ENCODE measurements around the gene RIC3. TPM values are rescaled to one million over a fixed set of nuclear protein-coding genes. Genes with fewer than 3 reads are reported as not detected.

RIC3 gene
- total and polyA plus RNA-seq, 2 experiments from 2014 or later: 3.2 to 3.6 TPM

DNA sequence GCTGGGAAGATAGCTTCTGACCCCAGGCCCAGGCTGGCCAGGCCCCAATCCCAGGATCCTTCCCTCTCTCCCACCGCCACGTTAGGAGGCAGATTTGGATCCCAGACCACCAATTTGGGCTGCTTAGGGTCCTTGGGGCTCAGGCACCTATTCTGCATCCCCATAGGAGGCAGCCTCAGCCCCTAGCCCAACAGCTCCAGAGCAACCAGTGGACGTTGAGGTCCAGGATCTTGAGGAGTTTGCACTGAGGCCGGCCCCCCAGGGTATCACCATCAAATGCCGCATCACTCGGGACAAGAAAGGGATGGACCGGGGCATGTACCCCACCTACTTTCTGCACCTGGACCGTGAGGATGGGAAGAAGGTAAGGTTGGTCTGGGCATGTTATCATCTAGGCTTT is 71.8 kb downstream of the RIC3 start:
- DNase-seq (ENCODE audit: low spot score): no peak
- no peaks in the 10 kb centered on the region for H3K79me2 ChIP-seq
- no peaks in the 10 kb centered on the region for H3K36me3 ChIP-seq (replicated peaks; ENCODE audit: insufficient read depth, low read depth)
- no peaks in the 10 kb centered on the region for H3K27me3 ChIP-seq
- H3K4me3 ChIP-seq: no peak overlapping the region
- WGBS (ENCODE audit: low lambda C conversion rate, missing lambda C conversion rate): 97% methylated on average over 8 of the region's 8 CpGs
- H3K4me1 ChIP-seq (ENCODE audit: insufficient read depth): no peaks in the 10 kb centered on the region
- H3K4me2 ChIP-seq: no peak overlapping the region
- H3K27ac ChIP-seq: no peak overlapping the region
- no peak overlapping the region for H2AFZ ChIP-seq
- no peaks in the 10 kb centered on the region for H4K20me1 ChIP-seq (ENCODE audit: insufficient read depth, poor library complexity, severe bottlenecking)
- no peaks in the 10 kb centered on the region for H3K9me3 ChIP-seq (ENCODE audit: low read depth)
- no peaks in the 10 kb centered on the region for H3K9me2 ChIP-seq (replicated peaks; ENCODE audit: insufficient read depth)
- no peak for TF ChIP-seq EZH2 (IDR thresholded peaks at IDR 0.05; ENCODE audit: borderline replicate concordance)
- TF ChIP-seq, protein P1, sequence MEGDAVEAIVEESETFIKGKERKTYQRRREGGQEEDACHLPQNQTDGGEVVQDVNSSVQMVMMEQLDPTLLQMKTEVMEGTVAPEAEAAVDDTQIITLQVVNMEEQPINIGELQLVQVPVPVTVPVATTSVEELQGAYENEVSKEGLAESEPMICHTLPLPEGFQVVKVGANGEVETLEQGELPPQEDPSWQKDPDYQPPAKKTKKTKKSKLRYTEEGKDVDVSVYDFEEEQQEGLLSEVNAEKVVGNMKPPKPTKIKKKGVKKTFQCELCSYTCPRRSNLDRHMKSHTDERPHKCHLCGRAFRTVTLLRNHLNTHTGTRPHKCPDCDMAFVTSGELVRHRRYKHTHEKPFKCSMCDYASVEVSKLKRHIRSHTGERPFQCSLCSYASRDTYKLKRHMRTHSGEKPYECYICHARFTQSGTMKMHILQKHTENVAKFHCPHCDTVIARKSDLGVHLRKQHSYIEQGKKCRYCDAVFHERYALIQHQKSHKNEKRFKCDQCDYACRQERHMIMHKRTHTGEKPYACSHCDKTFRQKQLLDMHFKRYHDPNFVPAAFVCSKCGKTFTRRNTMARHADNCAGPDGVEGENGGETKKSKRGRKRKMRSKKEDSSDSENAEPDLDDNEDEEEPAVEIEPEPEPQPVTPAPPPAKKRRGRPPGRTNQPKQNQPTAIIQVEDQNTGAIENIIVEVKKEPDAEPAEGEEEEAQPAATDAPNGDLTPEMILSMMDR (IDR thresholded peaks at IDR 0.05; ENCODE audit: poor library complexity): no peak
- no peak for TF ChIP-seq EZH2phosphoT487 (IDR thresholded peaks at IDR 0.05; ENCODE audit: low read depth, severe bottlenecking, unreplicated experiment)

DNA sequence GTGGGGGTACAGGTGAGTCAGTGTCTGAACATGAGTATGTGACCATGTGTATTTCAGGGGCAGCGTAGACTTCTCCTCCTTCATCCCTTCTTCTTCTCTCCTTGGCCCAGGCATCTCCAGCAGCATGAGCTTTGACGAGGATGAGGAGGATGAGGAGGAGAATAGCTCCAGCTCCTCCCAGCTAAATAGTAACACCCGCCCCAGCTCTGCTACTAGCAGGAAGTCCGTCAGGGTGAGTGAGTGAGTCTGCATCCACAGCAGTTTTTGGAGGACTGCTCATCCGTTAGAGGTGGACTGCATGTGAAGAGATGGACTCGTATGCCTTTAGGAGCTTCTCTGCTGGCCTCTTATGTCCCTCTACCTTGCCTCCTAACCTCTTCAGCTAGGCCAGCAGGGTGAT is 72.2 kb downstream of the RIC3 start:
- Histone ChIP-seq H3K4me1 (ENCODE audit: insufficient read depth) (no peaks in the 10 kb centered on the region), H3K79me2 (no peaks in the 10 kb centered on the region), H3K9me2 (replicated peaks; ENCODE audit: insufficient read depth) (no peaks in the 10 kb centered on the region), H3K4me2 (no peak overlapping the region), H2AFZ (no peak overlapping the region), H3K36me3 (replicated peaks; ENCODE audit: insufficient read depth, low read depth) (no peaks in the 10 kb centered on the region), H3K27ac (no peak overlapping the region), H3K27me3 (no peaks in the 10 kb centered on the region), H4K20me1 (ENCODE audit: insufficient read depth, poor library complexity, severe bottlenecking) (no peaks in the 10 kb centered on the region), H3K4me3 (no peak overlapping the region), H3K9me3 (ENCODE audit: low read depth) (no peaks in the 10 kb centered on the region)
- DNase-seq (ENCODE audit: low spot score): no peak
- TF ChIP-seq, protein P1 (IDR thresholded peaks at IDR 0.05; ENCODE audit: poor library complexity): no peak
- TF ChIP-seq EZH2phosphoT487 (IDR thresholded peaks at IDR 0.05; ENCODE audit: low read depth, severe bottlenecking, unreplicated experiment): no peak
- no peak for TF ChIP-seq EZH2 (IDR thresholded peaks at IDR 0.05; ENCODE audit: borderline replicate concordance)
- WGBS (ENCODE audit: low lambda C conversion rate, missing lambda C conversion rate): 81% methylated on average over 6 of the region's 6 CpGs

DNA sequence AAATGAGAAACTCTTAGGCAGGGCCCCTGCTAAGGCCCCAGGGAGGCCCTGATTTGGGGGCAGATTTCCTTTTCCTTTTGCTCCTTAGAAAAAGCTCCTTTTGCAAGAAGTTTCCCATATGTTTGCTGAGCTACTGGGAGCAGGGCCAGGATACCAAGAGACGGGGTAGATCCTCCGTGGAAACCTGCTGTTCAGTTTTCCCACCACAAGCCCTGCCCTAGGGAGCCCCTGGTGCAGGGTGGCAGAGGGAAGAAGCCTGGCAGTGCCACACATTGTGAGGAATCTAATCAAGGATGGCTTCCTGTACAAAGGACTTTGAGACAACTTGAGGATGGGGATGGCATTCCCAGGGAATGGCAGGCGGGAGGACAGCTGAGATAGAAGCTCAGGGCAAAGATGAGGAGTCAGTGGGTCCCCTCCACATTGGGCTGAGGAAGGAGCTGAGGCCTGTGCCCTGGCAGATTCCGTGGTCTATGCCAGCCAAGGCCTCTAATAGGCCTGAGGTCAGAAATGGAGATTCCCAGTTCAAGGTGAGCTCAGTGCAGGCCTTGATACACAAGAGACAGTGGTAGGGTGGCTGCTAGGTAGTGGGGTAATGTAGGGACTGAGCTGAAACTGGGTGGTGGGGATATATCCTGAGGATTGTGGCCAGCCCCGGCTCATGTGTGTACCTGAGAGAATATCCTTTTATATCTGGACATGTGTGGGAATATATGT is 72.9 kb downstream of the RIC3 start:
- H3K4me2 ChIP-seq: no peak overlapping the region
- no peaks in the 10 kb centered on the region for H3K4me1 ChIP-seq (ENCODE audit: insufficient read depth)
- no peaks in the 10 kb centered on the region for H3K9me2 ChIP-seq (replicated peaks; ENCODE audit: insufficient read depth)
- H3K36me3 ChIP-seq (replicated peaks; ENCODE audit: insufficient read depth, low read depth): no peaks in the 10 kb centered on the region
- 81% methylated on average over 5 of the region's 5 CpGs for WGBS (ENCODE audit: low lambda C conversion rate, missing lambda C conversion rate)
- no peaks in the 10 kb centered on the region for H3K79me2 ChIP-seq
- no peak for DNase-seq (ENCODE audit: low spot score)
- H3K27me3 ChIP-seq: no peaks in the 10 kb centered on the region
- no peaks in the 10 kb centered on the region for H3K9me3 ChIP-seq (ENCODE audit: low read depth)
- no peak overlapping the region for H2AFZ ChIP-seq
- TF ChIP-seq EZH2 (IDR thresholded peaks at IDR 0.05; ENCODE audit: borderline replicate concordance) (no peak), EZH2phosphoT487 (IDR thresholded peaks at IDR 0.05; ENCODE audit: low read depth, severe bottlenecking, unreplicated experiment) (no peak)
- TF ChIP-seq, protein P1 (IDR thresholded peaks at IDR 0.05; ENCODE audit: poor library complexity): no peak
- no peak overlapping the region for H3K27ac ChIP-seq
- H3K4me3 ChIP-seq: no peak overlapping the region
- H4K20me1 ChIP-seq (ENCODE audit: insufficient read depth, poor library complexity, severe bottlenecking): no peaks in the 10 kb centered on the region
